H1 (cell line): ENCODE data around the gene C8B. TPM values are rescaled to one million over a fixed set of nuclear protein-coding genes. Genes with fewer than 3 reads are reported as not detected.

Experiments
- CTCF ChIA-PET: fragments of 300-600 bp; sonication (Branson Sonifier 250); formaldehyde crosslinking; loops from one replicate; lab custom pipeline; 2021; ENCODE audit not compliant: partially characterized antibody; lab: Charles Lee
- POLR2A ChIA-PET: fragments of 300-600 bp; sonication (Branson Sonifier 250); formaldehyde crosslinking; loops from one replicate; lab custom pipeline; 2021; ENCODE audit warnings: inconsistent platforms; ENCODE audit not compliant: partially characterized antibody; lab: Charles Lee
- DNase-seq, 2 experiments: peaks; one replicate each; pipeline versions ENCODE4 v3.0.0 to v3.0.0-alpha.2; 2010 to 2022; ENCODE audit warnings: low spot score in 2 of 2, low read depth in 1 of 2, mixed read lengths in 1 of 2
- FAIRE-seq: peaks from 2 replicates; lab custom pipeline; 2011; peaks lifted over from hg19 to GRCh38; lab: Jason Lieb, UNC
- H2AFZ ChIP-seq: 2 replicates; pipeline ENCODE4 v1.8.1; 2012; ENCODE audit warnings: low read length, inconsistent platforms
- H2AK5ac ChIP-seq: 2 replicates; pipeline ENCODE4 v1.6.1; 2013; ENCODE audit warnings: low read depth, low read length
- H2BK120ac ChIP-seq: replicated peaks from 2 replicates; pipeline ENCODE3; 2013; ENCODE audit warnings: low read depth, low read length, inconsistent platforms
- H2BK12ac ChIP-seq: 2 replicates; pipeline ENCODE4 v1.6.1; 2013; ENCODE audit warnings: low read depth, low read length
- H2BK15ac ChIP-seq: 2 replicates; pipeline ENCODE4 v1.6.1; 2013; ENCODE audit warnings: low read length
- H2BK20ac ChIP-seq: 2 replicates; pipeline ENCODE4 v1.6.1; 2013; ENCODE audit warnings: low read length
- H2BK5ac ChIP-seq: 2 replicates; pipeline ENCODE4 v1.6.1; 2013; ENCODE audit warnings: low read depth, low read length
- H3K14ac ChIP-seq: 2 replicates; pipeline ENCODE4 v1.6.1; 2013; ENCODE audit warnings: inconsistent platforms; ENCODE audit not compliant: insufficient read length
- H3K18ac ChIP-seq: 2 replicates; pipeline ENCODE4 v1.6.1; 2013; ENCODE audit warnings: low read length; ENCODE audit errors: extremely low read depth
- H3K23ac ChIP-seq: 2 replicates; pipeline ENCODE4 v1.6.1; 2013; ENCODE audit warnings: inconsistent platforms; ENCODE audit not compliant: insufficient read length
- H3K23me2 ChIP-seq: 2 replicates; pipeline ENCODE4 v1.6.1; 2013; ENCODE audit warnings: low read depth, low read length
- H3K27ac ChIP-seq: 2 replicates; pipeline ENCODE4 v1.6.1; 2011; ENCODE audit warnings: low read depth, low read length, inconsistent platforms
- H3K27me3 ChIP-seq, 4 experiments: replicated peaks in 1 of 4; 1 replicate in 1 of 4; 2 replicates in 3 of 4; pipeline versions ENCODE4 v1.6.1 to v1.8.1; 2011 to 2013; ENCODE audit warnings: low read length in 3 of 4, mild to moderate bottlenecking in 3 of 4, inconsistent platforms in 2 of 4, mixed read lengths in 2 of 4, moderate library complexity in 1 of 4; ENCODE audit not compliant: control insufficient read depth in 3 of 4, insufficient read depth in 3 of 4; ENCODE audit errors: extremely low read depth in 1 of 4
- H3K36me3 ChIP-seq, 4 experiments: 2 replicates each; pipeline versions ENCODE4 v1.6.1 to v1.8.1; 2011 to 2013; ENCODE audit warnings: mild to moderate bottlenecking in 4 of 4, low read length in 3 of 4, moderate library complexity in 2 of 4, control low read depth in 1 of 4, inconsistent platforms in 1 of 4; ENCODE audit not compliant: insufficient read depth in 4 of 4, control insufficient read depth in 2 of 4
- H3K4ac ChIP-seq: replicated peaks from 2 replicates; pipeline ENCODE3; 2013; ENCODE audit warnings: low read length, low read depth, mixed read lengths, inconsistent platforms; ENCODE audit not compliant: insufficient read length
- H3K4me1 ChIP-seq, 4 experiments: replicated peaks in 1 of 4; 1 replicate in 1 of 4; 2 replicates in 3 of 4; pipeline versions ENCODE4 v1.6.1 to v1.8.1; 2011 to 2013; ENCODE audit warnings: low read length in 3 of 4, inconsistent platforms in 2 of 4, mixed read lengths in 1 of 4; ENCODE audit not compliant: insufficient read depth in 4 of 4, control insufficient read depth in 3 of 4
- H3K4me2 ChIP-seq, 2 experiments: 2 replicates each; pipeline versions ENCODE4 v1.6.1 to v1.8.1; 2011 to 2013; ENCODE audit warnings: low read depth in 2 of 2, low read length in 2 of 2, control low read depth in 1 of 2, inconsistent platforms in 1 of 2, mild to moderate bottlenecking in 1 of 2; ENCODE audit not compliant: insufficient read depth in 1 of 2
- H3K4me3 ChIP-seq, 4 experiments: fragments of 200-600, 300-600 bp in 1 of 4; sonication (generic), shearing (Covaris generic), sonication (Bioruptor Twin) in 1 of 4; 2 replicates each; pipeline versions ENCODE4 v1.5.1 to v1.8.1; 2011 to 2016; ENCODE audit warnings: low read length in 4 of 4, low read depth in 3 of 4, control low read depth in 2 of 4, inconsistent platforms in 2 of 4, mild to moderate bottlenecking in 2 of 4, mixed read lengths in 1 of 4, moderate library complexity in 1 of 4; ENCODE audit not compliant: insufficient read depth in 2 of 4; ENCODE audit errors: extremely low read depth in 1 of 4
- H3K56ac ChIP-seq: replicated peaks from 2 replicates; pipeline ENCODE3; 2013; ENCODE audit warnings: low read depth, mild to moderate bottlenecking, mixed read lengths, low read length, inconsistent platforms; ENCODE audit not compliant: insufficient read length
- H3K79me1 ChIP-seq: 2 replicates; pipeline ENCODE4 v1.6.1; 2013; ENCODE audit warnings: low read depth, low read length, control low read depth
- H3K79me2 ChIP-seq, 2 experiments: 2 replicates each; pipeline versions ENCODE4 v1.6.1 to v1.8.1; 2012 to 2013; ENCODE audit warnings: low read length in 2 of 2, mild to moderate bottlenecking in 2 of 2, inconsistent platforms in 1 of 2; ENCODE audit not compliant: insufficient read depth in 2 of 2, control insufficient read depth in 1 of 2
- H3K9ac ChIP-seq, 4 experiments: replicated peaks in 1 of 4; 1 replicate in 1 of 4; 2 replicates in 3 of 4; pipeline versions ENCODE4 v1.6.1 to v1.8.1; 2011 to 2013; ENCODE audit warnings: low read depth in 3 of 4, low read length in 3 of 4, control low read depth in 2 of 4, mild to moderate bottlenecking in 2 of 4, moderate library complexity in 2 of 4, inconsistent platforms in 1 of 4; ENCODE audit errors: extremely low read depth in 1 of 4
- H3K9me3 ChIP-seq, 2 experiments: 2 replicates each; pipeline versions ENCODE4 v1.6.1 to v1.8.1; 2012 to 2013; ENCODE audit warnings: mild to moderate bottlenecking in 2 of 2, moderate library complexity in 2 of 2, control low read depth in 1 of 2, inconsistent platforms in 1 of 2, low read depth in 1 of 2, low read length in 1 of 2, mixed read lengths in 1 of 2; ENCODE audit not compliant: insufficient read depth in 2 of 2
- H4K20me1 ChIP-seq, 2 experiments: replicated peaks in 1 of 2; 2 replicates each; pipeline versions ENCODE3 to v1.8.1; 2011 to 2013; ENCODE audit warnings: inconsistent platforms in 2 of 2, low read length in 2 of 2, mild to moderate bottlenecking in 1 of 2; ENCODE audit not compliant: insufficient read depth in 2 of 2, control insufficient read depth in 1 of 2
- H4K5ac ChIP-seq: 2 replicates; pipeline ENCODE4 v1.6.1; 2013; ENCODE audit warnings: low read length, low read depth, mixed read lengths, inconsistent platforms; ENCODE audit not compliant: insufficient read length
- H4K8ac ChIP-seq: 2 replicates; pipeline ENCODE4 v1.8.0; 2013; ENCODE audit warnings: mild to moderate bottlenecking, moderate library complexity, low read length, inconsistent platforms; ENCODE audit not compliant: insufficient read depth; ENCODE audit errors: extremely low read depth
- H4K91ac ChIP-seq: replicated peaks from 2 replicates; pipeline ENCODE3; 2013; ENCODE audit warnings: low read length, mixed read lengths, inconsistent platforms; ENCODE audit not compliant: insufficient read length
- CHD1 ChIP-seq: IDR thresholded peaks from 2 replicates; pipeline ENCODE4 v1.6.1; 2012; ENCODE audit warnings: low read depth, low read length, improper control_type of control experiment
- EGR1 ChIP-seq: IDR thresholded peaks from 2 replicates; pipeline ENCODE4 v1.6.1; 2011; ENCODE audit warnings: low read depth, low read length, borderline replicate concordance
- GTF2F1 ChIP-seq: IDR thresholded peaks from 2 replicates; pipeline ENCODE4 v1.6.1; 2012; ENCODE audit warnings: low read depth, low read length, improper control_type of control experiment, borderline replicate concordance
- KDM5A ChIP-seq: fragments of 200-600 bp; IDR thresholded peaks from 2 replicates; pipeline ENCODE4 v1.7.1; 2012; ENCODE audit warnings: mild to moderate bottlenecking, low read length, inconsistent platforms, mixed read lengths
- NANOG ChIP-seq: IDR thresholded peaks from 2 replicates; pipeline ENCODE4 v1.6.1; 2011; ENCODE audit warnings: low read length, low read depth, mild to moderate bottlenecking, inconsistent platforms; ENCODE audit not compliant: insufficient read depth, poor library complexity, severe bottlenecking
- NRF1 ChIP-seq: IDR thresholded peaks from 2 replicates; pipeline ENCODE4 v1.6.1; 2011; ENCODE audit warnings: mild to moderate bottlenecking, low read depth, low read length, improper control_type of control experiment
- RBBP5 ChIP-seq: IDR thresholded peaks from 2 replicates; pipeline ENCODE4 v1.7.1; 2012; ENCODE audit warnings: low read depth, mild to moderate bottlenecking, inconsistent platforms, low read length, moderate library complexity, borderline replicate concordance
- RXRA ChIP-seq: IDR thresholded peaks from 2 replicates; pipeline ENCODE4 v1.6.1; 2011; ENCODE audit warnings: low read depth, mild to moderate bottlenecking, low read length, moderate library complexity; ENCODE audit not compliant: insufficient read depth
- SIRT6 ChIP-seq: IDR thresholded peaks from one replicate; pipeline ENCODE4 v1.7.1; 2012; ENCODE audit warnings: low read length, inconsistent platforms
- SIX5 ChIP-seq: IDR thresholded peaks from 2 replicates; pipeline ENCODE4 v1.6.1; 2011; ENCODE audit warnings: mild to moderate bottlenecking, low read depth, low read length
- WGBS, 2 experiments: shearing (Covaris generic) in 1 of 2; methylation state at CpG; one replicate each; pipeline versions ENCODE4 v1.1.6 to v1.1.7; 2013 to 2015; ENCODE audit warnings: low lambda C conversion rate in 2 of 2, mixed read lengths in 2 of 2, inconsistent platforms in 1 of 2, low coverage in 1 of 2, missing lambda C conversion rate in 1 of 2; ENCODE audit not compliant: insufficient replicate concordance in 2 of 2, insufficient coverage in 1 of 2, insufficient read length in 1 of 2; ENCODE audit errors: extremely low coverage in 1 of 2, missing lambda C conversion rate in 1 of 2; 5-methylcytosine and 5-hydroxymethylcytosine counted together
- polyA plus RNA-seq, 7 experiments: library from polyadenylated mRNA; depleted of rRNA in 3 of 7; stranded (reverse) in 5 of 7; unstranded in 2 of 7; fragments of >200 nt in 5 of 7; fragments of 200-250 nt in 2 of 7; gene quantifications; 1 replicate in 5 of 7; 2 replicates in 1 of 7; 4 replicates in 1 of 7; pipeline versions ENCODE4 v1.2.1 to v1.2.3, GENCODE V29; 2011 to 2013; ENCODE audit warnings: missing spikeins in 2 of 7, mixed read lengths in 2 of 7
- total RNA-seq: library from RNA; stranded (reverse); fragmentation: NEBNext Ultra II Directional; extraction: Animal tissue kit (Norgen Biotek cat#: 25700); gene quantifications from 2 replicates; pipeline ENCODE4 v1.2.1, GENCODE V29; 2021
- TF ChIP-seq, protein P1 (sequence below): IDR thresholded peaks from 2 replicates; pipeline ENCODE4 v1.6.1; 2011; ENCODE audit warnings: low read depth, mild to moderate bottlenecking, low read length; ENCODE audit not compliant: insufficient read depth
- TF ChIP-seq, protein P2 (sequence below): IDR thresholded peaks from 2 replicates; pipeline ENCODE4 v1.6.1; 2012; ENCODE audit warnings: low read length, inconsistent platforms

C8B gene
- total and polyA plus RNA-seq, 2 of the 8 experiments (the other 6 are each of a cell fraction or from before 2014, with no cell fraction given), result not detected

DNA sequence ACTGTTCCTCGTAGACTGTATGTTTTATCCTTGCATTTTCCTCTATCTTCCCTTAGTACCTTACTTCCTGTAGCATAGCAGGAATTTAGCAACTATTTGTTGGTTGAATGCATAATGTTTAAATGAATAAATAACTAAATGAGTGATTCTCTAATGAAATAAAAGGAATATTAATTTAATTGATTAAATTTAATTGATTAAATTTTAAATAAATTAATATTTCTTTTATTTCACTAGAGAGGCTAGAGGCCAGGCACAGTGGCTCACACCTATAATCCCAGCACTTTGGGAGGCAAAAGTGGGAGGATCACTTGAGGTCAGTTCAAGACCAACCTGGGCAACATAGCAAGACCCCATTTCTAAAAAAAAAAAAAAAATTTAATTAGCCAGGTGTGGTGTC, 25.8 kb downstream of the C8B start:
- no peak overlapping the region for H3K23ac ChIP-seq
- H3K79me2 ChIP-seq, result no peaks in the 10 kb centered on the region
- no peak overlapping the region for H3K4ac ChIP-seq
- H2BK20ac ChIP-seq, result no peak overlapping the region
- H3K4me3 ChIP-seq, result no peak overlapping the region
- 15% methylated on average over 1 of the region's 1 CpG; no CpG with 5 or more reads in 1 of the 2 experiments for WGBS, 2 experiments
- no peak overlapping the region for H2BK5ac ChIP-seq
- no peaks in the 10 kb centered on the region for H4K20me1 ChIP-seq
- H3K23me2 ChIP-seq, result no peaks in the 10 kb centered on the region
- H4K5ac ChIP-seq, result no peak overlapping the region
- H2BK120ac ChIP-seq, result no peak overlapping the region
- no peak overlapping the region for H3K27ac ChIP-seq
- no peak overlapping the region for H2BK12ac ChIP-seq
- no peak overlapping the region for H2BK15ac ChIP-seq
- H3K4me1 ChIP-seq, result peaks cover 0 to 5% (median 3%) of the 10 kb centered on the region in 4 experiments; a peak in 3 of 7 replicates
- H3K4me2 ChIP-seq, result no peak overlapping the region
- H3K27me3 ChIP-seq, result no peaks in the 10 kb centered on the region; a peak in 1 of 7 replicates
- DNase-seq (no peak), FAIRE-seq (no peak)
- H3K9me3 ChIP-seq, result no peaks in the 10 kb centered on the region
- CTCF ChIA-PET, result no interaction called here
- no peaks in the 10 kb centered on the region for H3K36me3 ChIP-seq
- no peaks in the 10 kb centered on the region for H3K79me1 ChIP-seq
- no peak overlapping the region for H2AFZ ChIP-seq
- no peak overlapping the region for H4K8ac ChIP-seq
- POLR2A ChIA-PET, result interaction anchor here (1.1 kb wide), 1 partner anchor 22 kb away, joined by 3 read pairs; no protein-coding TSS in a partner anchor
- H3K18ac ChIP-seq, result no peak overlapping the region
- no peak overlapping the region for H3K9ac ChIP-seq
- H4K91ac ChIP-seq, result no peak overlapping the region
- no peak overlapping the region for H3K14ac ChIP-seq
- no peak overlapping the region for H2AK5ac ChIP-seq
- no peak overlapping the region for H3K56ac ChIP-seq
- TF ChIP-seq RBBP5 (no peak), RXRA (no peak), KDM5A (no peak), CHD1 (no peak), EGR1 (no peak), NANOG (no peak), GTF2F1 (no peak), SIX5 (no peak), SIRT6 (no peak), NRF1 (no peak)
- TF ChIP-seq, protein P1, sequence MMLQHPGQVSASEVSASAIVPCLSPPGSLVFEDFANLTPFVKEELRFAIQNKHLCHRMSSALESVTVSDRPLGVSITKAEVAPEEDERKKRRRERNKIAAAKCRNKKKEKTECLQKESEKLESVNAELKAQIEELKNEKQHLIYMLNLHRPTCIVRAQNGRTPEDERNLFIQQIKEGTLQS, result no peak
- TF ChIP-seq, protein P2, sequence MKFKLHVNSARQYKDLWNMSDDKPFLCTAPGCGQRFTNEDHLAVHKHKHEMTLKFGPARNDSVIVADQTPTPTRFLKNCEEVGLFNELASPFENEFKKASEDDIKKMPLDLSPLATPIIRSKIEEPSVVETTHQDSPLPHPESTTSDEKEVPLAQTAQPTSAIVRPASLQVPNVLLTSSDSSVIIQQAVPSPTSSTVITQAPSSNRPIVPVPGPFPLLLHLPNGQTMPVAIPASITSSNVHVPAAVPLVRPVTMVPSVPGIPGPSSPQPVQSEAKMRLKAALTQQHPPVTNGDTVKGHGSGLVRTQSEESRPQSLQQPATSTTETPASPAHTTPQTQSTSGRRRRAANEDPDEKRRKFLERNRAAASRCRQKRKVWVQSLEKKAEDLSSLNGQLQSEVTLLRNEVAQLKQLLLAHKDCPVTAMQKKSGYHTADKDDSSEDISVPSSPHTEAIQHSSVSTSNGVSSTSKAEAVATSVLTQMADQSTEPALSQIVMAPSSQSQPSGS, result no peak
